ENCODE results near the gene EFHD2. TPM values are rescaled to one million over a fixed set of nuclear protein-coding genes. Genes with fewer than 3 reads are reported as not detected.

Gene EFHD2
- total and polyA plus RNA-seq, 2 donors: 16.9 to 50.9 TPM

DNA sequence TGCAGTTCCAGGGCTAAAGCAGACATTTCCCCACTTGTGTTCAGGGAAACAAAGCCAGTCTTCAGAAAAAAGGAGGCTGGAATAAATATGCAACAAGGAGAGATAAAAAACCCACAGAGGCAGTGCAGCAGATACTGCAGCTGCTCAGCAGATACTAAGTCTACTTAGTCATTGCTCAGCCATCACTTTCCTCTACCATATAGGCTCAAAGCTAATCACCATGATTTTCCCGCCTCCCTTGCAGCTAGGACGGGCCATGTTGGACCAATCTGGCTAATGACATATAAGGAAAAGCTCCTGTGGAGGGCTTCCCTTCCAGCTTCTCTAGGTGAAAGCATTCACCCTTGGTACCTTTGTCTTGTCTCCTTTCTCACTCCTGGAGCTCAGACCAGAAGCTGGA lies 10.0 kb upstream of the EFHD2 start:
- Histone ChIP-seq H3K4me3 (ENCODE audit: low read depth, low read length) (no peak overlapping the region), H3K27ac (ENCODE audit: low read depth) (no peak overlapping the region), H3K4me1 (ENCODE audit: insufficient read depth) (no peaks in the 10 kb centered on the region), H3K36me3 (ENCODE audit: insufficient read depth) (no peaks in the 10 kb centered on the region)
- 98% methylated on average over 2 of the region's 2 CpGs for WGBS
- DNase-seq (ENCODE audit: extremely low spot score): no peak

DNA sequence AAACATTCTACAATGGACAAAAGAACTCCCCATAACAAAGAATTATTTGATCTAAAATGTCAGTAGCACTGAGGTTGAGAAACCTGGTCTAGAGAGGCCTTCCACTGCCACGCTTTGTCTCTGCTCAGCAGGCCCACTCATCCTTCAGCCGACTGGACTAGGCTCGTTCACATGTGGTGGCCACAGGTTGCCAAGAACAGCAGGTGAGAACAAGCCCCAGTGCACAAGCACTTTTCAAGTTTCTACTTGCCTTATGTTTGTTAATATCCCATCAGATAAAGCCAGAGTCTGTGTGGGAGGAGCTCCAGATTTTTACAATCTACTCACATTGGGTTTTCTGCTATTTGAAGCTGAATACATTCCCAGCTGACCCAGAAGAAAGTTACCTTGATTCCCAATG lies 9.1 kb upstream of the EFHD2 start:
- no peak overlapping the region for H3K4me3 ChIP-seq (ENCODE audit: low read depth, low read length)
- H3K36me3 ChIP-seq (ENCODE audit: insufficient read depth): no peaks in the 10 kb centered on the region
- H3K4me1 ChIP-seq (ENCODE audit: insufficient read depth): no peaks in the 10 kb centered on the region
- H3K27ac ChIP-seq (ENCODE audit: low read depth): no peak overlapping the region
- WGBS: 77% methylated on average over 3 of the region's 3 CpGs
- no peak for DNase-seq (ENCODE audit: extremely low spot score)

GRCh38 chr1:15401391-15402055 lies 8.2 kb upstream of the EFHD2 start:
- DNase-seq (ENCODE audit: extremely low spot score): no peak

GRCh38 chr1:15402809-15403450 lies 6.8 kb upstream of the EFHD2 start:
- Histone ChIP-seq H3K4me3 (ENCODE audit: low read depth, low read length) (no peak overlapping the region), H3K4me1 (ENCODE audit: insufficient read depth) (no peaks in the 10 kb centered on the region), H3K27ac (ENCODE audit: low read depth) (no peak overlapping the region), H3K36me3 (ENCODE audit: insufficient read depth) (no peaks in the 10 kb centered on the region)
- 96% methylated on average over 5 of the region's 5 CpGs for WGBS
- no peak for DNase-seq (ENCODE audit: extremely low spot score)

More at GRCh38 chr1:15401391-15402055, 8.2 kb upstream of the EFHD2 start:
- no peak overlapping the region for H3K27ac ChIP-seq (ENCODE audit: low read depth)
- H3K4me3 ChIP-seq (ENCODE audit: low read depth, low read length): no peak overlapping the region
- no peaks in the 10 kb centered on the region for H3K4me1 ChIP-seq (ENCODE audit: insufficient read depth)
- WGBS: 79% methylated on average over 7 of the region's 7 CpGs
- no peaks in the 10 kb centered on the region for H3K36me3 ChIP-seq (ENCODE audit: insufficient read depth)

DNA sequence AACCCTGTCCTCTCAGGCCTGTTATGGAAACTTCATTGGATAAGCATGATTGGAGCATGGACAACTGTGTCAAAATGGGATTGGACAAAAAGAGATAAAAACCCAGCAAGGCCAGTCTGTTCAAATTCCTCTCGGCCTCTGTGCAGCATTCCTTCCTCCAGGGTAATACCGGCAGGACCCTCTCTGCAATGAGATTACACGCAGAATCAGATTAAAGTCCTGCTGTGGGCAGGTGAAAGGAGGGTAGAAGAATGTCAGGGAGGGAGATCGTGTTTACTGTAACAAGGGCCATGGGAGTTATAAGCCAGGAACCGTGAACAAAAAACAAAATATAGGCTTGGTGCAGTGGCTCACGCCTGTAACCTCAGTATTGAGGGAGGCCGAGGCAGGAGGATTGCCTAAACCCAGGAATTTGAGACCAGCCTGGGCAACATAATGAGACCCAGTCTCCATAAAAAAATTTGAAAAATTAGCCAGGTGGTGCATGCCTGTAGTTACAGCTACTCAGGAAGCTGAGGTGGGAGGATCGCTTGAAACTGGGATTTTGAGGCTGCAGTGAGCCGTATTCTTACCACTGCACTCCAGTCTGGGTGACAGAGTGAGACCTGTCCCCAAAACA lies 5.6 kb upstream of the EFHD2 start:
- 94% methylated on average over 9 of the region's 9 CpGs for WGBS
- Histone ChIP-seq H3K27ac (ENCODE audit: low read depth) (no peak overlapping the region), H3K4me3 (ENCODE audit: low read depth, low read length) (no peak overlapping the region), H3K4me1 (ENCODE audit: insufficient read depth) (no peaks in the 10 kb centered on the region), H3K36me3 (ENCODE audit: insufficient read depth) (no peaks in the 10 kb centered on the region)
- DNase-seq (ENCODE audit: extremely low spot score): no peak

DNA sequence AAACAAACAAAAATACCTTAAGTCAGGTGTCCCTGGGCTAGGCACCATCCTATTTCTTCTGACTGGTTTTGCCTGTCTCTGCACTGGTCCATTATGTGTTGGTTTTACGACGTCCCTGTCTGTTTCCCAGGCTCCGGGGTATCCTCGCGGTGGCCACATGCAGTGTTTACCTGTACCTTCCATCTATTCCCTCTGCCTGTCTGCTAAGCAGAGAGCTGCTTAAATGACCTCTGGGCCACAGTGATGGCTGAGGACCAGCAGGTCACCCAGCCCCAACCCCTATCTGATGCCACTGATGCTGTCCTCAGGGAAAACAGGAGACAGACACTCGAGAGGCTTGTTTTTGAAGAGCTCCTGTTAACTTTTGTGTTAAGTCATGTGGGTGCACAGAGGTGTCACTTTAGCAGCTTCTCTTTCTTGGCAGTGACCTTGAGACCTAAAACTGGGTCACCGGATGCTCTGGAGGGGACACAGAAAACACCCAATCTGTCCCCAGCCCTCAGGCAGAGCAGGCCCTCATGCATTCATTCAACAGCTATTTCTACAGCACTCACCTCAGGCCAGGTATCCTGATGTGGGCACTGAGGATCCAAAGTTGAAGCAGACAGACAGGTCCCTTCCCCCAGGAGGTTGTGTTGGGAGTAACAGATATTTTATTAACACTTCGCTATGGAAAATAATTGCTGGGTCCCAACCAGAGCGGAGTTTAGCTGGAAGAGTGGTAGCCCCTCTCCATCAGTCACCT lies 4.4 kb upstream of the EFHD2 start:
- H3K4me1 ChIP-seq (ENCODE audit: insufficient read depth): no peaks in the 10 kb centered on the region
- H3K36me3 ChIP-seq (ENCODE audit: insufficient read depth): no peaks in the 10 kb centered on the region
- 90% methylated on average over 9 of the region's 9 CpGs for WGBS

GRCh38 chr1:15406614-15407559 lies 2.8 kb upstream of the EFHD2 start:
- peak overlapping the region; percentile 43 for H3K27ac ChIP-seq (ENCODE audit: low read depth)
- no peak for DNase-seq (ENCODE audit: extremely low spot score)
- WGBS: 43% methylated on average over 11 of the region's 11 CpGs

More for the DNA sequence above, 4.4 kb upstream of the EFHD2 start:
- no peak for DNase-seq (ENCODE audit: extremely low spot score)
- H3K4me3 ChIP-seq (ENCODE audit: low read depth, low read length): no peak overlapping the region
- no peak overlapping the region for H3K27ac ChIP-seq (ENCODE audit: low read depth)

DNA sequence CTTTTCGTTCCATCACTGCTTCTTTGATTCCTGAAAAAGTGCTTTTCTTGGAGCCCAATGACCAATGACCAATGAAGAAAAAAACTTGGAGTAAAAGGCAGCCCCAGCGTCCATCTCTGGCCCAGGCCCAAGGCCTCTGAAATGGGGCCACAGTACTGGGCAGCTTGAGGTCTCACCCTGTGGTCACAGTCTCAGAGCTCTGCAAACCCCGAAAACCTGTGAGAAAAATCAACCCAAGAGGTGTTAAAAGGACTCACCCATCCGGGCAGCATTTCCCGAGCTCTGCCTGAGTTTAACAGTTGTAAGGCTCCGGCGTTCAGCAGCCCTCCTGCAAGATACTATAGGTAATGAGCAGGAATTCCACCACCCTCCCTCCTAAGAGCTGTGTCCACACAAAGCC lies 2.1 kb upstream of the EFHD2 start:
- peak overlapping the region; percentile 43 for H3K27ac ChIP-seq (ENCODE audit: low read depth)
- DNase-seq (ENCODE audit: extremely low spot score): no peak
- H3K4me3 ChIP-seq (ENCODE audit: low read depth, low read length): no peak overlapping the region
- no peaks in the 10 kb centered on the region for H3K36me3 ChIP-seq (ENCODE audit: insufficient read depth)
- H3K4me1 ChIP-seq (ENCODE audit: insufficient read depth): no peaks in the 10 kb centered on the region
- 69% methylated on average over 7 of the region's 7 CpGs for WGBS

More at GRCh38 chr1:15406614-15407559, 2.8 kb upstream of the EFHD2 start:
- H3K36me3 ChIP-seq (ENCODE audit: insufficient read depth): no peaks in the 10 kb centered on the region
- H3K4me3 ChIP-seq (ENCODE audit: low read depth, low read length): no peak overlapping the region
- no peaks in the 10 kb centered on the region for H3K4me1 ChIP-seq (ENCODE audit: insufficient read depth)

DNA sequence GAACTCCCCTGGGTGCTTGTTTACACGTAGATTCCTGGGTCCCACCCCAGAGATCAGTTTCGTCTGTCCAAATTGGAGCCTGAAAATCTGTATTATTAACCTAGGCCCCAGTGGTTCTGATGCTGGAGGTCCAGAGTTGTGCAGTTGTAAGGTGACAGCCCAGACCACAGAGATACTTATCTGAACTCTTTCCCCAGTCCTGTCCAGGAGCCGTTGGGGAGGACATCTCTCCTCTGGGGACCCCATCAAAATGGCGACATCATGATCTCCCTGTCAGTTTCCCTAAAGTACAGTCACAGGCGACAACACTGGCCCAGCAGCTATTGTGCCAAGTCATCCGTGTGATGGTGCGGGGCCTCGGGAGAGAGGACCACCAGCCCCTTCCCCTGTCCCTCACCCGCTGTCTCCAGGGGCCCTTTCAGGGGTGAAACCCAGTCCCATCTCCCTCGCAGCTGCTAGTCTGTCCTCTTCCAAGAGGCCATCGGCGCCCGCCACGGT lies 749 bp upstream of the EFHD2 start:
- H3K4me1 ChIP-seq (ENCODE audit: insufficient read depth): no peaks in the 10 kb centered on the region
- no peak for DNase-seq (ENCODE audit: extremely low spot score)
- peak overlapping the region; percentile 92 for H3K4me3 ChIP-seq (ENCODE audit: low read depth, low read length)
- no peaks in the 10 kb centered on the region for H3K36me3 ChIP-seq (ENCODE audit: insufficient read depth)
- H3K27ac ChIP-seq (ENCODE audit: low read depth): no peak overlapping the region
- WGBS: 46% methylated on average over 14 of the region's 14 CpGs

DNA sequence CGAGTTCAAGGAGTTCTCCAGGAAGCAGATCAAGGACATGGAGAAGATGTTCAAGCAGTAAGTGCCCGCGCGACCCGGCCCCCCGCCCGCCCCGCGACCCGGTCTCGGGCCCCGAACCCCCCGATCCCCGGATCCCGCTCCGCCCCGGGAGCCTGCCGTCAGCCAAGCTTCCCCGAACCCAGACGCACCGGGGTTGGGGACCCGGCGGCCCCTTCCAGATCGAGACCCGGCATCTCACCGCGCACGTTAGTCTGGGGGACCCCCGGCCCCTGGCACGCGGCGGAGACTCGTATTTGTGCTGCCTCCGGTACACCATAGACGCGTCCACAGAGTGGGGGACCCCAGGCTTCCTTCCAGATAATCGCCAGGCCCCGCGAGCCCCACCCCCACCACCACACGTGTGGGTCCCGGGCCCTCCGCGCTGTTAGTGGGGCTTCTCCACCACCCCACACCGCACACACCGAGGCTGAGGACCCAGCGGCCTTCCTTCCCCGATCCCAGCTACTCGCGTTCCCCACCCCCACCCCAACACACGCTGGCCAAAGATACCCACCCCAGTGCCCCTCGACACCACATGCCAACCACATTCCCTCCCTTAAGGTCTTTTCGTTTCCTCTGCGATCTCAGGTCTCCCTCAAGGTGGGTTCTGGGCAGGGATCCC lies 665 bp downstream of the EFHD2 start:
- H3K4me1 ChIP-seq (ENCODE audit: insufficient read depth): no peaks in the 10 kb centered on the region

DNA sequence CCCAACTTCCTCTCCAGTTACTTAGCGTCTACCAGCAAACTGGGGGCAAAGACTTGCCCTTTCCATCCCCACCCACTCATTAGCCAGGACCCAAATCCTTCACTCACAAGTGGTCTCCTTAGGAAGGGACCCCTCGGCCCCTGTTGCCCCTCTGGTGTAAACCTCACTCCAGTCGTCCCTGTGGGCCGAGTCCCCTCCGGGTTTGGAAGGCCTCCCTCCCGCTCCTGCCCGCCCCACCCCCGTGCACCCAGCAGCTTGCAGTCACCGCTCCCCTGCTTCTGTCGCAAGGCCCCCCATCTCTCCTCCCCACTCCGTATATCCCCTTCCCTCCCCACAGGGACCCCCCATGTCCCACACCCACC lies 1.2 kb downstream of the EFHD2 start:
- 44% methylated on average over 11 of the region's 11 CpGs for WGBS
- DNase-seq (ENCODE audit: extremely low spot score): no peak
- Histone ChIP-seq H3K4me3 (ENCODE audit: low read depth, low read length) (peak overlapping the region; percentile 92), H3K27ac (ENCODE audit: low read depth) (no peak overlapping the region), H3K36me3 (ENCODE audit: insufficient read depth) (no peaks in the 10 kb centered on the region), H3K4me1 (ENCODE audit: insufficient read depth) (no peaks in the 10 kb centered on the region)

More for the DNA sequence above, 665 bp downstream of the EFHD2 start:
- WGBS: 2% methylated on average over 53 of the region's 53 CpGs
- Histone ChIP-seq H3K4me3 (ENCODE audit: low read depth, low read length) (peak overlapping the region; percentile 92), H3K36me3 (ENCODE audit: insufficient read depth) (no peaks in the 10 kb centered on the region), H3K27ac (ENCODE audit: low read depth) (peak overlapping the region; percentile 35)
- DNase-seq (ENCODE audit: extremely low spot score): no peak

GRCh38 chr1:15411593-15412137 lies 2.0 kb downstream of the EFHD2 start:
- no peak overlapping the region for H3K27ac ChIP-seq (ENCODE audit: low read depth)
- peak overlapping the region; percentile 92 for H3K4me3 ChIP-seq (ENCODE audit: low read depth, low read length)
- H3K4me1 ChIP-seq (ENCODE audit: insufficient read depth): no peaks in the 10 kb centered on the region
- no peak for DNase-seq (ENCODE audit: extremely low spot score)
- 66% methylated on average over 12 of the region's 12 CpGs for WGBS
- no peaks in the 10 kb centered on the region for H3K36me3 ChIP-seq (ENCODE audit: insufficient read depth)
